Measurements from ENCODE around the gene IL22RA2.

GRCh38 chr6:137102050-137102848 is 71.2 kb downstream of the IL22RA2 start:
- TF ChIP-seq CTCF (IDR thresholded peaks at IDR 0.05): no peak
- TF ChIP-seq POLR2A (IDR thresholded peaks at IDR 0.05): no peak
